Measurements from ENCODE around the gene ZNF775. TPM values are rescaled to one million over a fixed set of nuclear protein-coding genes. Genes with fewer than 3 reads are reported as not detected.

Gene ZNF775
- polyA plus RNA-seq, 3 donors, result 1.3 to 2.7 (median 1.4) TPM

- no peak overlapping the region for H3K27ac ChIP-seq (ENCODE audit: low read depth in 1 of 2, low read length in 2 of 2)
- H3K36me3 Mint-ChIP-seq, result peaks cover 35 to 42% of the 10 kb centered on the region in 2 donors
- no peak overlapping the region for H3K4me3 Mint-ChIP-seq
- H3K4me2 ChIP-seq (replicated peaks; ENCODE audit: extremely low read depth, low read length, poor library complexity, severe bottlenecking), result no peak overlapping the region
- H3K9me3 Mint-ChIP-seq, result peaks cover 0 to 5% (median 0%) of the 10 kb centered on the region in 7 donors
- H3K9me3 ChIP-seq (replicated peaks in 1 of 2; ENCODE audit: control insufficient read depth in 1 of 2, insufficient read depth in 1 of 2, low read length in 2 of 2), result no peaks in the 10 kb centered on the region
- DNase-seq, result no peak
- TF ChIP-seq CTCF (IDR thresholded peaks at IDR 0.05), result no peak
- intact Hi-C loops (cut with micrococcal nuclease), result loop anchor here in 1 of 2 donors (10.0 kb wide), 1 partner anchor 49 kb away; the partner anchor contains the start of gene RARRES2
- no peaks in the 10 kb centered on the region for H3K27me3 ChIP-seq (ENCODE audit: control insufficient read depth in 2 of 2, insufficient read depth in 2 of 2, low read length in 2 of 2)
- peaks cover 0 to 4% (median 0%) of the 10 kb centered on the region in 3 donors for H3K27me3 Mint-ChIP-seq (ENCODE audit: low read depth in 3 of 3)
- no peak overlapping the region for H3K27ac Mint-ChIP-seq
- 100% methylated on average over 1 of the region's 3 CpGs for WGBS (ENCODE audit: insufficient coverage)
- H3K9ac ChIP-seq (ENCODE audit: insufficient read depth, low read length, poor library complexity, severe bottlenecking), result no peak overlapping the region
- peaks cover 10% of the 10 kb centered on the region in 2 donors for H3K4me1 ChIP-seq (ENCODE audit: control insufficient read depth in 1 of 2, insufficient read depth in 2 of 2, low read length in 2 of 2)
- peaks cover 15 to 26% of the 10 kb centered on the region in 2 donors for H3K36me3 ChIP-seq (replicated peaks in 1 of 2; ENCODE audit: control insufficient read depth in 1 of 2, insufficient read depth in 2 of 2, low read length in 2 of 2)
- H3K4me3 ChIP-seq (replicated peaks in 1 of 3; ENCODE audit: low read depth in 2 of 3, low read length in 3 of 3), result no peak overlapping the region
- no peaks in the 10 kb centered on the region for H3K79me2 ChIP-seq (ENCODE audit: insufficient read depth, low read length)
- H4K20me1 ChIP-seq (ENCODE audit: insufficient read depth, low read length), result no peaks in the 10 kb centered on the region
- H2AFZ ChIP-seq (ENCODE audit: insufficient read depth, low read depth, low read length, poor library complexity, severe bottlenecking), result no peak overlapping the region
- peaks cover 12% of the 10 kb centered on the region for H3K4me1 Mint-ChIP-seq
Measured at GRCh38 chr7:150393325-150393724, 14.2 kb downstream of the ZNF775 start.

GRCh38 chr7:150396426-150396825, 17.3 kb downstream of the ZNF775 start:
- Histone ChIP-seq H4K20me1 (ENCODE audit: insufficient read depth, low read length) (no peaks in the 10 kb centered on the region), H3K4me1 (ENCODE audit: control insufficient read depth in 1 of 2, insufficient read depth in 2 of 2, low read length in 2 of 2) (no peaks in the 10 kb centered on the region), H3K27me3 (ENCODE audit: control insufficient read depth in 2 of 2, insufficient read depth in 2 of 2, low read length in 2 of 2) (no peaks in the 10 kb centered on the region), H3K9ac (ENCODE audit: insufficient read depth, low read length, poor library complexity, severe bottlenecking) (no peak overlapping the region), H3K9me3 (replicated peaks in 1 of 2; ENCODE audit: control insufficient read depth in 1 of 2, insufficient read depth in 1 of 2, low read length in 2 of 2) (no peaks in the 10 kb centered on the region), H2AFZ (ENCODE audit: insufficient read depth, low read depth, low read length, poor library complexity, severe bottlenecking) (no peak overlapping the region), H3K4me2 (replicated peaks; ENCODE audit: extremely low read depth, low read length, poor library complexity, severe bottlenecking) (no peak overlapping the region), H3K79me2 (ENCODE audit: insufficient read depth, low read length) (no peaks in the 10 kb centered on the region), H3K36me3 (replicated peaks in 1 of 2; ENCODE audit: control insufficient read depth in 1 of 2, insufficient read depth in 2 of 2, low read length in 2 of 2) (peaks cover 18 to 33% of the 10 kb centered on the region in 2 donors), H3K4me3 (replicated peaks in 1 of 3; ENCODE audit: low read depth in 2 of 3, low read length in 3 of 3) (no peak overlapping the region), H3K27ac (ENCODE audit: low read depth in 1 of 2, low read length in 2 of 2) (no peak overlapping the region)
- Mint-ChIP-seq H3K9me3 (peaks cover 0 to 3% (median 0%) of the 10 kb centered on the region in 7 donors), H3K27me3 (ENCODE audit: low read depth in 3 of 3) (peaks cover 0 to 3% (median 0%) of the 10 kb centered on the region in 3 donors), H3K27ac (peak overlapping the region in 1 of 7 donors; percentile 32), H3K4me3 (no peak overlapping the region), H3K4me1 (no peaks in the 10 kb centered on the region), H3K36me3 (peaks cover 34 to 38% of the 10 kb centered on the region in 2 donors)
- no peak for TF ChIP-seq CTCF (IDR thresholded peaks at IDR 0.05)
- WGBS (ENCODE audit: insufficient coverage), result 99% methylated on average over 18 of the region's 20 CpGs
- no peak for DNase-seq
- intact Hi-C loops (cut with micrococcal nuclease), result loop anchor here in 1 of 2 donors (10.0 kb wide), 1 partner anchor 52 kb away; the partner anchor contains the start of gene RARRES2
